Activated T-cell treated with anti-CD3 and anti-CD28 coated beads, Interleukin-2, amount 50 U/mL, for 4 hours (primary cell): Measurements from ENCODE around the gene EYA2. TPM values are rescaled to one million over a fixed set of nuclear protein-coding genes. Genes with fewer than 3 reads are reported as not detected.

ENCODE experiments used
- ATAC-seq, 2 donors: fragments of 200-7000 bp; cut with Tn5 transposase; one replicate each; pipeline ENCODE4 v1.10.0; 2021
- DNase-seq: peaks from one replicate; pipeline ENCODE4 v3.0.0-alpha.2; 2020
- H3K27me3 Mint-ChIP-seq: one replicate; pipeline ENCODE4 v1.8.0; 2021; ENCODE audit warnings: low read depth, mixed read lengths
- H3K36me3 Mint-ChIP-seq: one replicate; pipeline ENCODE4 v1.8.0; 2022; ENCODE audit warnings: mixed read lengths; ENCODE audit not compliant: insufficient read depth
- H3K4me1 Mint-ChIP-seq: one replicate; pipeline ENCODE4 v1.8.0; 2021; ENCODE audit warnings: low read depth, mixed read lengths
- H3K4me3 Mint-ChIP-seq: one replicate; pipeline ENCODE4 v1.8.0; 2021; ENCODE audit warnings: mild to moderate bottlenecking, moderate library complexity, mixed read lengths
- H3K9me3 Mint-ChIP-seq: one replicate; pipeline ENCODE4 v1.8.0; 2021; ENCODE audit warnings: mixed read lengths
- total RNA-seq, 3 donors: library from RNA; stranded (reverse); gene quantifications; one replicate each; pipeline ENCODE4 v1.2.1, GENCODE V29; 2021

EYA2 gene
- total RNA-seq, 3 donors from 2014 or later = not detected

GRCh38 chr20:47058236-47058635, 163.6 kb downstream of the EYA2 start:
- Mint-ChIP-seq H3K4me1 (no peaks in the 10 kb centered on the region), H3K27me3 (no peaks in the 10 kb centered on the region), H3K9me3 (no peaks in the 10 kb centered on the region), H3K4me3 (no peak overlapping the region), H3K36me3 (no peaks in the 10 kb centered on the region)
- DNase-seq (no peak), ATAC-seq (no peak)

- no peak for DNase-seq
- no peak overlapping the region for H3K4me3 Mint-ChIP-seq
- H3K27me3 Mint-ChIP-seq = peaks cover 5% of the 10 kb centered on the region
- H3K4me1 Mint-ChIP-seq = no peaks in the 10 kb centered on the region
- no peaks in the 10 kb centered on the region for H3K36me3 Mint-ChIP-seq
- ATAC-seq = no peak
- H3K9me3 Mint-ChIP-seq = no peaks in the 10 kb centered on the region
Observed at GRCh38 chr20:47059536-47059935, 164.9 kb downstream of the EYA2 start.

- H3K9me3 Mint-ChIP-seq = peaks cover 1% of the 10 kb centered on the region
- H3K27me3 Mint-ChIP-seq = peaks cover 12% of the 10 kb centered on the region
- H3K4me1 Mint-ChIP-seq = no peaks in the 10 kb centered on the region
- no peak for ATAC-seq
- no peak for DNase-seq
- no peak overlapping the region for H3K4me3 Mint-ChIP-seq
- no peaks in the 10 kb centered on the region for H3K36me3 Mint-ChIP-seq
Observed at GRCh38 chr20:47061549-47061948, 166.9 kb downstream of the EYA2 start.

DNA sequence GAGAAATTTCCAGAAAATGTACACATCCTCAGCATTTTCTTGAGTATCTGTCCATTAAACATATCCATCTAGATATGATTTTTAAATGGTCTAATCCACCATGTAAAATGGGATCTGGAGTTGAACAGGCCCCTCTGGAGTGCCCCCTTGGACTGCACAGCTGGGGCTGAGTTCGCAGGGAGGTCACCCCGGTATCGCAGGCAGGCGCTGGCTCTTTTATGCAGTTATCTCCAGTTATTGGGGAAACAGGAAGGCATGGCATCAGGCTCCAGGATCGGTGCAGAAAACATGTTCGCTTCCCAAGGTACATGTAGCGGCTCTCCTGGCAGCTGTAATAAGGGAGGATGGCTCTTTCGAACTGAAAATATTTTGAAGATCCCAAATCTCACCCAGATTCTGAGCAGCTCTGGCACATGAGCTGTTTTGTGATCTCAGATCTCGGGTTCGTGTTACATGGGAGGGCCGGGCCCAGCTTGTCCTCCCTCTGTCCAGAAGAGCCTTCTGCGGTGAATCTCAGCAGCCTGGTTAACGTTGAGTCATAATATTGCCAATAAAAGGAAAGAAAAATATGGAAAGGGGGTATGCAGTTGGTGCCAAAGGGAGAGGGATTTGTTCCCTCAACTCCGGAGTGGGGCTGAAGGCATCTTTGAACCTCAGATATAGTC, 167.7 kb downstream of the EYA2 start:
- Mint-ChIP-seq H3K4me3 (no peak overlapping the region), H3K4me1 (no peaks in the 10 kb centered on the region), H3K36me3 (no peaks in the 10 kb centered on the region), H3K27me3 (peaks cover 12% of the 10 kb centered on the region), H3K9me3 (peaks cover 7% of the 10 kb centered on the region)
- DNase-seq = no peak
- no peak for ATAC-seq

- ATAC-seq = no peak
- H3K27me3 Mint-ChIP-seq = peaks cover 12% of the 10 kb centered on the region
- H3K9me3 Mint-ChIP-seq = peaks cover 17% of the 10 kb centered on the region
- H3K36me3 Mint-ChIP-seq = no peaks in the 10 kb centered on the region
- no peak overlapping the region for H3K4me3 Mint-ChIP-seq
- DNase-seq = no peak
- no peaks in the 10 kb centered on the region for H3K4me1 Mint-ChIP-seq
Observed at GRCh38 chr20:47063407-47063806, 168.8 kb downstream of the EYA2 start.

- DNase-seq (no peak), ATAC-seq (no peak)
- Mint-ChIP-seq H3K36me3 (no peaks in the 10 kb centered on the region), H3K4me1 (no peaks in the 10 kb centered on the region), H3K4me3 (no peak overlapping the region), H3K9me3 (peaks cover 18% of the 10 kb centered on the region), H3K27me3 (peaks cover 12% of the 10 kb centered on the region)
Observed at GRCh38 chr20:47063808-47064207, 169.2 kb downstream of the EYA2 start.

GRCh38 chr20:47066484-47067270, 172.0 kb downstream of the EYA2 start:
- Mint-ChIP-seq H3K36me3 (no peaks in the 10 kb centered on the region), H3K27me3 (peaks cover 12% of the 10 kb centered on the region), H3K4me3 (no peak overlapping the region), H3K9me3 (peaks cover 18% of the 10 kb centered on the region), H3K4me1 (no peaks in the 10 kb centered on the region)
- DNase-seq (no peak), ATAC-seq (no peak)

- H3K4me1 Mint-ChIP-seq = no peaks in the 10 kb centered on the region
- peaks cover 18% of the 10 kb centered on the region for H3K9me3 Mint-ChIP-seq
- ATAC-seq (no peak), DNase-seq (no peak)
- H3K27me3 Mint-ChIP-seq = peaks cover 12% of the 10 kb centered on the region
- H3K4me3 Mint-ChIP-seq = no peak overlapping the region
- H3K36me3 Mint-ChIP-seq = no peaks in the 10 kb centered on the region
Observed at GRCh38 chr20:47067776-47068175, 173.1 kb downstream of the EYA2 start.

- DNase-seq (no peak), ATAC-seq (no peak)
- H3K27me3 Mint-ChIP-seq = peaks cover 10% of the 10 kb centered on the region
- H3K4me3 Mint-ChIP-seq = no peak overlapping the region
- H3K9me3 Mint-ChIP-seq = peaks cover 18% of the 10 kb centered on the region
- no peaks in the 10 kb centered on the region for H3K36me3 Mint-ChIP-seq
- no peaks in the 10 kb centered on the region for H3K4me1 Mint-ChIP-seq
Observed at GRCh38 chr20:47070176-47070575, 175.5 kb downstream of the EYA2 start.

DNA sequence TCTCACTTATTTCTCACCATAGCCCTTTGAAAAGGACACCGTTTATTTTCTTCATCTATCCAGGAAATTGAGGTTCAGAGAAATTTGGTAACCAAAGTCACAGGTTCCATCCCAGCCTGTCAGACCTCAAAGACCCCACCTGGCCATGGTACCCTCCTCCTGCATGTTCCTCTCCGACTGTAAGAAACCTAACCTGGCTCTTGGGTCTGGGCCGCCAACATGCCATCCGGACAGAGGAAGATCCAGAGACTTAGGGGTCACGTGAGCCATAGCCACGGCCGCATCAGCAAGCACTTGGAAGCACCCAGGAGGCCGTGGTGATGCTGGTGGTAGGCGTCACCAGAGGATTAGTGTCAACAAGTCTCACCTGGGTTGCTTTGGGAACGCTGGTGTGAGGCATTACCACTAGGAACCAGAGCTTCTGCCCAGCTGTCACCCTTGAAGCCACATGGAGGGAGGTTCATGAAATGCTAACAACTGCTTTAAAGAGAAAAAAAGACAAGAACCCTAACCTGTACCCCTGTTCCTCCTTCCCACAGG, 177.1 kb downstream of the EYA2 start:
- H3K4me1 Mint-ChIP-seq = no peaks in the 10 kb centered on the region
- H3K27me3 Mint-ChIP-seq = peaks cover 10% of the 10 kb centered on the region
- H3K4me3 Mint-ChIP-seq = no peak overlapping the region
- DNase-seq (no peak), ATAC-seq (no peak)
- no peaks in the 10 kb centered on the region for H3K36me3 Mint-ChIP-seq
- H3K9me3 Mint-ChIP-seq = peaks cover 15% of the 10 kb centered on the region

DNA sequence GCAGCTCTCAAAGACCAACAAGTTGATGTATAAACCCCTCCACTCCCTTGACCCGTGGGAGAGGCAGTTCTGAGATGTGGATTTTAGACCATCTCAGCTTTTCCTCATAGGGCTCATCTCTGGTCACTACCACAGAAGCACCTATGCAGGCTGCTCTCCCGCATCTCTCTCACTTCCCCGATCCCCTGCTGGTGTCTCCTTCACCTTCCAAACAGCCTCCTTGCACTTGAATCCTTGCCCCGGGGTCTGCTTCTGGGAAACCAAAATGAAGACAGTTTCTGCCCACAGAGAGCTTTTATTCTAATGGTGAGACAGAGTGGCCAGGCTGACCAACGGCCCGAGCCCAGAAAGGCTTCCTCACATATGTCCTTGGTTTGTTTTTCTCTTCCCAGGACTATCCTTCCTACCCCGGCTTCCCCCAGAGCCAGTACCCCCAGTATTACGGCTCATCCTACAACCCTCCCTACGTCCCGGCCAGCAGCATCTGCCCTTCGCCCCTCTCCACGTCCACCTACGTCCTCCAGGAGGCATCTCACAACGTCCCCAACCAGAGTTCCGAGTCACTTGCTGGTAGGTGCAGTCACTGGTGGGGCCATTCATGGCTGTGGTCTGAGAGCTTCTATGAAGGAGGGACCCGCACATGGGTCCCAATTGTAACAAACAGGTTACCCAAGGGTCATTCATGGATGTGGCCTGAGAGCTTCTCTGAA, 179.3 kb downstream of the EYA2 start:
- Mint-ChIP-seq H3K27me3 (peaks cover 13% of the 10 kb centered on the region), H3K4me1 (no peaks in the 10 kb centered on the region), H3K4me3 (no peak overlapping the region), H3K9me3 (peaks cover under 1% of the 10 kb centered on the region), H3K36me3 (no peaks in the 10 kb centered on the region)
- ATAC-seq = no peak
- no peak for DNase-seq

- no peaks in the 10 kb centered on the region for H3K36me3 Mint-ChIP-seq
- H3K4me3 Mint-ChIP-seq = no peak overlapping the region
Observed at GRCh38 chr20:47075263-47075662, 180.6 kb downstream of the EYA2 start.

DNA sequence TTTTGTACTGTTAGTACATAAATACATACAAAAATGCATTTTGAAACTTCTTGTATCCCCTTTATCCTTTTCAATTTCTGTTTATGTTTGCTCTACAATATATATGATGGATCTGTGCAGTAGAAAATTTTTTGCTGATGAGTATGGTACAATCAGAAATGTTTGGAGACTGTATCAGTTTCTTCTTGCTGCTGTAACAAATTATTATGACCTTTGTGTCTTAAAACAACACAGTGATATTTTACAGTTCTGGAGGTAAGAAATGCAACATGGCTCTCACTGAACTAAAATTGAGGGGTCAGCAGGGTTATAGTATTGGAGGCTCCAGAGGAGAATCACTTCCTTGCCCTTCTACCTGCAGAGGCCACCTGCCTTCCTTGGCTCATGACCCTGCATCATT, 184.4 kb downstream of the EYA2 start:
- Mint-ChIP-seq H3K27me3 (peaks cover 21% of the 10 kb centered on the region), H3K4me3 (no peak overlapping the region), H3K36me3 (no peaks in the 10 kb centered on the region), H3K9me3 (peaks cover 3% of the 10 kb centered on the region), H3K4me1 (no peaks in the 10 kb centered on the region)
- no peak for ATAC-seq
- DNase-seq = no peak

More at GRCh38 chr20:47075263-47075662, 180.6 kb downstream of the EYA2 start:
- ATAC-seq (no peak), DNase-seq (no peak)
- Mint-ChIP-seq H3K9me3 (peaks cover 3% of the 10 kb centered on the region), H3K4me1 (no peaks in the 10 kb centered on the region), H3K27me3 (peaks cover 19% of the 10 kb centered on the region)

GRCh38 chr20:47080365-47080764, 185.7 kb downstream of the EYA2 start:
- no peaks in the 10 kb centered on the region for H3K4me1 Mint-ChIP-seq
- H3K27me3 Mint-ChIP-seq = peaks cover 20% of the 10 kb centered on the region
- peaks cover 3% of the 10 kb centered on the region for H3K9me3 Mint-ChIP-seq
- ATAC-seq (no peak), DNase-seq (no peak)
- H3K4me3 Mint-ChIP-seq = no peak overlapping the region
- H3K36me3 Mint-ChIP-seq = no peaks in the 10 kb centered on the region
